HS-5 (cell line): Measurements from ENCODE around the gene DAPK1.

ENCODE experiments used
- DNase-seq: peaks from one replicate; pipeline ENCODE4 v3.0.0-alpha.2; 2012; ENCODE audit warnings: low read depth

The DAPK1 gene

GRCh38 chr9:87517732-87518131, 20.1 kb downstream of the DAPK1 start:
- DNase-seq = no peak

GRCh38 chr9:87518702-87519335, 21.2 kb downstream of the DAPK1 start:
- no peak for DNase-seq

GRCh38 chr9:87519461-87519860, 21.8 kb downstream of the DAPK1 start:
- no peak for DNase-seq

GRCh38 chr9:87520172-87520683, 22.6 kb downstream of the DAPK1 start:
- no peak for DNase-seq

DNA sequence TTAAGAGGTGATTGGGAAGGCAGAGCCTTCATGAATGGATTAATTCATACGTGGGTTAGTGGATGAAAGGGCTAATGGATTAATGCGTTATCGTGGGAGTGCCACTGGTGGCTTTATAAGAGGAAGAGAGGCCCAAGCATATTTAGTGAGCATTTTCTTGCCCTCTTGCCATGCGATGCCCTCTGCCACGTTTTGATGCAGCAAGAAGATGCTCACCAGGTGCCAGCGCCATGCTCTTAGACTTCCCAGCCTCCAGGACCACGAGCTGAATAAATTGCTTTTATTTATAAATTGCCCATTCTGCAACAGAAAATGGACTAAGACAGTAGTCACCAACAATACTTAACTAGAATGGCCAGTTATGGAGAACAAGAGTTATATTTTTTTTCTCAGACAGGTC, 24.2 kb downstream of the DAPK1 start:
- no peak for DNase-seq

DNA sequence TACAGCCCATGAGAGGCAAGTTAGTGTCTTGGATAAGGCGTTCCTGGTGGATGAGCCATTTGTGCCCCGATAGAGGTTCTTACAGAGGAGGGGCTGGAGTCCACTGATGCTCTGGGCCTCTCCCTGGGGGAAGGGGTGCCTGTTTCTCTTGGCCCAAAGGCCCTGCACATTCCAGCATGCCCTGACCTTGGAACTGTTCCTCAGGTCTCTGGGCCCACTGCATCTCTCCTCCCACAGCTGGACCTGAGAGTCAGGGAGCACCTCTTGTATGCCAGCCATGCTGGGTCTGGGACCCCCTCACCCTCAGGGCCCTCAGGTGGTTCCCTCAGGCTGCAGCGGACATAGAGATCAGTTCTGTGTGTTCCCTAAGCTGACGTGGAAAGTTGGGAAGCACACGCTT, 26.4 kb downstream of the DAPK1 start:
- no peak for DNase-seq

- DNase-seq = no peak
Measured at GRCh38 chr9:87525546-87526303, 28.1 kb downstream of the DAPK1 start.

DNA sequence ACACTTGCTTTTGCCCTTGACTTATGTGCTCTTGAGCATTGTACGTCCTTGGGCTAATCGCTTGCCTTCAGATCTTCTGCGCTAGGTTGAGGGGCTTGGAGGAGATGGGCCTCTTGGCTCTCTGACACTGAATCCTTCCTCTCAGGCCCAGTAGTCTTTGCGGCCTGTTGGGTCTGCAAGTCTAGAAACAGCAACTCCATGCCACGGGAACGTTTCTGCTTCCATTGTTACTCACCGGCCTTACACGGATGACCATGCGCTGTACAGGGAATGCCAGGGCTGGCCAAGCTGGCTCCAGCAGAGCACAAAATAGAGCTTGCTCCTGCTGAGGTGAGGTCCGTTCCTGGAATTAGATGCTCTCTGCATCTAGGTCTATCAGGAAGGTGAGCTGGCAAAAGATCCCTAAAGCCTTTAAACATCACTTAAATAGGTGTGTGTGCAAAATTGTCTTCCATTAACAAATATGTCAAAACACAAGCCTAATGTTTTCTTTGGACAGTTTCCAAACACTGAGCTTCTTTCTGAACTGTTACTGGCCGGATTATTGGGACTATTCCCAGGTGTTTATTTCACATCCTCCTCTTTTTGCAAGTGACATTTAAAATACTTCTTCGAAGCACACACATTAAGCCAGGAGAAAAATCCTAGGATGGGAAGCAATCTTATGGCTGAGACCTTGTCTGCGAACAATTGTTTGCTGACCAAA, 29.7 kb downstream of the DAPK1 start:
- no peak for DNase-seq

- no peak for DNase-seq
Measured at GRCh38 chr9:87528969-87529368, 31.3 kb downstream of the DAPK1 start.

DNA sequence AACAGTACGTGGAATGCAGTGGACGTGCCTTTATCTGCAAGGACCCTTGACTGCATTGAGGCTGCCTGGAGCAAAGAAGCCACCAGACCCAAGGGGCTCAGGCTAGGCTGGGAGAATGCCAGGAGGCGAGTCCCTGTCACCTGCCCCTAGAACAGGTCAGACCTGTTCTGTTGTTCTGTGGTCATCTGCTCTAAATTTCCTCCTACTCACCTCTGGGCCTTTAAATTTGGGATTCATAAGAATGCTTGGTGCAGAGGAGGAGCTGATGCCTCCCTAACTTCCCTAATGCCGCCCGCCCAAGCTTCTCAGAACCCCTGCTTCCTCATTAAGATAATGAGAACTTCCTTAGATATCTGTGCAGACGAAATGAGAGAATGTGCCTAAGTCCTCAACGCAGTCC, 32.0 kb downstream of the DAPK1 start:
- no peak for DNase-seq

- no peak for DNase-seq
Measured at GRCh38 chr9:87530716-87531115, 33.0 kb downstream of the DAPK1 start.

DNA sequence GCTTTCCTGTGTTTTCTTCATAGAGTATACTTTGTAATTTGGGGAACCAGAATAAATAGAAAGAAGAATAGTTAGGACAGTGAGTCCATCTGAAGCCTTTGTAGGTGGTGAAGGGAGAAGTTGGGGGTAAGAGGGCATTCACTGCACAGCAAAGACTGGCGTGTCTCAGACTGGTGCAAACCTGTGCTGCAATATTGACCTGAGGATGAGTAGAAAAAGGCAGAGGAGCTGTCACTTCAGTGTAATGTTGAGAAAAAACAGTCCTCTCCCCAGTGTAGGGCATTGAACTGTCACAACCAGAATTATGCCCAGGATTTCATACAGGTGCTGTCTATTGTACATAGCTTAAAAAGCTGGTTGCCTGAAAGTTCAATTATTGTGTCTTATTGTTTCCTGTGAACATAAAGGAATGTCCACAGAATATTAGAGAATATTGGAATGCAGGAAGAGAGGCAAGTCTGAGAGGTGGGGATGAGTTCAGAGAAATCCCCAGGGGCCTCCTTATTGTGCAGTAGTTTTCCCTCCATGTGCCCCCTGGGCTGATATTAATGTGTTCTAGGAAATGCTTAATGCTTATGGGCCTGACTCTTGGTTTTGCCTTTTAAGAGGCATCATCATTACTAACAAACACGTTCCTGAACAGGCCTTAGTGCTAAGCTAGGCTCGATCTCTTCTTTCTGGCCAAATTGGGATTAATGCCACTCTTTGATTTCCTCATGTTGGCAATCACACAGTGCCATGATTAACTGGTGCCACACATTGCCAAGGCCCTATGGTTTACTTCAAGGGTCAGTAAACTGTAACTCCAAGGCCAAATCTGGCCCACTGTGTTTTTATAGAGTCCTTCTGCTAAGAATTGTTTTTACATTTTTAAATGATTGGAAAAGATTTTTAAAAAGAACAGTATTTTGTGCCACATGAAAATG, 34.0 kb downstream of the DAPK1 start:
- DNase-seq = no peak

- no peak for DNase-seq
Measured at GRCh38 chr9:87533271-87533670, 35.6 kb downstream of the DAPK1 start.

DNA sequence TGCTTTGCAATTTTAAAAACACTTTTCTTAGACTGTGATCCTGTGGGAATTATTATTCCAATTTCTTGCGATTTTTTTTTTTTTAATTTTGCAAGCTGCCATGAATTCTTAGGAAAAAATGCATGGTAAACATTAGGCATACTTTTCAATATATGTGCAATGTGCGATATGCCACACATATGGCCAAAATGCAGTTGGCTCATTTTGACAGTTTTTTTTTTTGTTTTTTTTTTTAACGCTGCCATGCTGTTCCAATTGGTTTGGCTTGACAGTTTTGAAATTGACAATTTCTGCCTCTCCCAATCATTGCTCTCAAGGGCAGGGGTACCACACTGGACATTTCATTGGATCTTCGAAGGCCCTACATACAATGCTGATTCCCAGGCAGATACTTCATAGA, 36.4 kb downstream of the DAPK1 start:
- DNase-seq = no peak

DNA sequence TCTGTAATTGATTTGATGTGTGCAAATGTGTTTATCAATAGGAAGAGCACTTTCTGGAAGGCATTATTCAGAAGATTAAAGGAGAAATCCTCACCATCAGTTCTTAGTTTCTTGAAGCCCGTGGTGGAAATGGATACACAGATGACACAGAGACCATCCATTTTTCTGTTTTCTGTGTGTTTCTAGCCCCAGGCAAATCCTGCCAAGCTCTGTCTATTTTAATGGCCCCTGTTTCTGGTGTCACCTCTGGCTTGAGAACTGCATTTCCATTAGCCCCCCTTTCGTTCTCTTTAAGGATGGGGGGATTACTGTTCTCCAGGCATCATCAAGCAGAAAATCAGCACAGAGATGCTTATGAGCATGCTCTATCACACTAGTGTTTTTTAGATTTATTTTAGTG, 37.3 kb downstream of the DAPK1 start:
- no peak for DNase-seq

- DNase-seq = no peak
Measured at GRCh38 chr9:87535817-87536539, 38.3 kb downstream of the DAPK1 start.

GRCh38 chr9:87537625-87538024, 40.0 kb downstream of the DAPK1 start:
- DNase-seq = no peak

GRCh38 chr9:87540444-87541105, 42.9 kb downstream of the DAPK1 start:
- DNase-seq = no peak

- no peak for DNase-seq
Measured at GRCh38 chr9:87541663-87542062, 44.0 kb downstream of the DAPK1 start.

- DNase-seq = no peak
Measured at GRCh38 chr9:87542141-87542540, 44.5 kb downstream of the DAPK1 start.

- DNase-seq = no peak
Measured at GRCh38 chr9:87543251-87543650, 45.6 kb downstream of the DAPK1 start.
